K562 (cell line): ENCODE data around the gene RTBDN. TPM values are rescaled to one million over a fixed set of nuclear protein-coding genes. Genes with fewer than 3 reads are reported as not detected.

Source experiments
- ATAC-seq: fragments of 200-7000 bp; cut with Tn5 transposase; 3 replicates; pipeline ENCODE4 v1.9.1; 2020; ENCODE audit warnings: moderate library complexity
- BruUV-seq: library from RNA; stranded (reverse); fragments of 400-500 nt; replicated peaks from 2 replicates; lab custom pipeline; 2021; lab: Mats Ljungman, UMichigan
- CTCF ChIA-PET: fragments of 300-600 bp; formaldehyde crosslinking; extraction: SDS; loops from one replicate; lab custom pipeline; 2021; ENCODE audit warnings: low intra/inter-chr PET ratio; lab: Yijun Ruan, JAX
- POLR2A ChIA-PET: fragments of 300-600, 350-650 bp; sonication (Branson Sonifier 250); formaldehyde crosslinking; extraction: SDS; loops from one replicate; lab custom pipeline; 2021; ENCODE audit warnings: antibody characterized with exemption, inconsistent platforms; lab: Yijun Ruan, JAX
- DNase-seq, 4 experiments: peaks; one replicate each; pipeline versions ENCODE4 v3.0.0 to v3.0.0-alpha.2; 2011 to 2018; ENCODE audit warnings: low spot score in 3 of 4, mixed read lengths in 3 of 4; ENCODE audit errors: extremely low read depth in 1 of 4
- FAIRE-seq: peaks from 2 replicates; lab custom pipeline; 2011; peaks lifted over from hg19 to GRCh38; lab: Jason Lieb, UNC
- H2AFZ ChIP-seq: 2 replicates; pipeline ENCODE4 v1.6.0; 2011; ENCODE audit warnings: low read depth, low read length, control low read depth, inconsistent platforms
- H3K27ac ChIP-seq: fragments of 200-600 bp; 3 replicates; pipeline ENCODE4 v1.8.0; 2011; ENCODE audit warnings: low read depth, mild to moderate bottlenecking, control low read depth, inconsistent platforms, low read length, moderate library complexity, mixed read lengths; ENCODE audit errors: extremely low read depth
- H3K27me3 ChIP-seq, 2 experiments: fragments of 300-600 bp in 1 of 2; 2 replicates in 1 of 2; 3 replicates in 1 of 2; pipeline versions ENCODE4 v1.6.0 to v1.8.0; 2011; ENCODE audit warnings: inconsistent platforms in 2 of 2, low read length in 2 of 2, mild to moderate bottlenecking in 1 of 2, mixed read lengths in 1 of 2, moderate library complexity in 1 of 2; ENCODE audit not compliant: control insufficient read depth in 2 of 2, insufficient read depth in 2 of 2
- H3K36me3 ChIP-seq: fragments of 300-600 bp; 3 replicates; pipeline ENCODE4 v1.8.0; 2011; ENCODE audit warnings: mild to moderate bottlenecking, low read length, inconsistent platforms; ENCODE audit not compliant: control insufficient read depth, insufficient read depth
- H3K4me1 ChIP-seq, 2 experiments: fragments of 200-600 bp in 1 of 2; replicated peaks in 1 of 2; 2 replicates in 1 of 2; 3 replicates in 1 of 2; pipeline versions ENCODE4 v1.5.1 to v1.8.0; 2011; ENCODE audit warnings: inconsistent platforms in 2 of 2, low read length in 2 of 2, mild to moderate bottlenecking in 1 of 2, mixed read lengths in 1 of 2, moderate library complexity in 1 of 2; ENCODE audit not compliant: control insufficient read depth in 2 of 2, insufficient read depth in 2 of 2
- H3K4me2 ChIP-seq: 2 replicates; pipeline ENCODE4 v1.6.1; 2011; ENCODE audit warnings: low read length, control low read depth, inconsistent platforms, mixed read lengths; ENCODE audit not compliant: insufficient read depth
- H3K4me3 ChIP-seq: fragments of 200-600 bp; sonication (generic), shearing (Covaris generic); 2 replicates; pipeline ENCODE4 v1.5.1; 2016; ENCODE audit warnings: control low read depth, inconsistent platforms
- H3K79me2 ChIP-seq: fragments of 200-600 bp; 3 replicates; pipeline ENCODE4 v1.8.0; 2011; ENCODE audit warnings: low read length, inconsistent platforms; ENCODE audit not compliant: control insufficient read depth, insufficient read depth
- H3K9ac ChIP-seq, 2 experiments: 2 replicates each; pipeline versions ENCODE4 v1.6.0 to v1.6.1; 2011; ENCODE audit warnings: low read depth in 2 of 2, low read length in 2 of 2, control low read depth in 1 of 2, inconsistent platforms in 1 of 2, mild to moderate bottlenecking in 1 of 2, mixed read lengths in 1 of 2; ENCODE audit not compliant: insufficient read depth in 1 of 2
- H3K9me1 ChIP-seq: one replicate; pipeline ENCODE4 v1.6.0; 2011; ENCODE audit warnings: inconsistent platforms, mild to moderate bottlenecking, low read length, moderate library complexity; ENCODE audit not compliant: control insufficient read depth, insufficient read depth
- H3K9me3 ChIP-seq: replicated peaks from 2 replicates; pipeline ENCODE4 v1.5.1; 2011; ENCODE audit warnings: low read depth, low read length, inconsistent platforms; ENCODE audit not compliant: control insufficient read depth, insufficient read depth
- H4K20me1 ChIP-seq: replicated peaks from 2 replicates; pipeline ENCODE4 v1.6.1; 2011; ENCODE audit warnings: low read length, inconsistent platforms, mixed read lengths; ENCODE audit not compliant: control insufficient read depth, insufficient read depth
- CHD4 ChIP-seq: fragments of 200-600 bp; sonication (generic); IDR thresholded peaks from 3 replicates; pipeline ENCODE4 v1.6.1; 2012; ENCODE audit warnings: low read depth, mild to moderate bottlenecking, mixed read lengths, low read length, inconsistent platforms; ENCODE audit not compliant: insufficient read depth, insufficient replicate concordance, poor library complexity, severe bottlenecking
- DNMT1 ChIP-seq: fragments of 450-650 bp; IDR thresholded peaks from 2 replicates; pipeline ENCODE4 v1.6.1; 2016; ENCODE audit warnings: antibody characterized with exemption, mild to moderate bottlenecking
- RBBP5 ChIP-seq: fragments of 200-600 bp; sonication (generic); IDR thresholded peaks from 2 replicates; pipeline ENCODE4 v1.6.1; 2012; ENCODE audit warnings: borderline replicate concordance, mild to moderate bottlenecking, low read length, control low read depth, inconsistent platforms; ENCODE audit not compliant: insufficient read depth, poor library complexity, severe bottlenecking
- SRSF9 ChIP-seq: fragments of 200-400 bp; formaldehyde crosslinking; IDR thresholded peaks from 2 replicates; pipeline ENCODE4 v1.6.1; 2017; ENCODE audit warnings: low read depth, low read length, borderline replicate concordance
- TCF7L2 ChIP-seq: fragments of 150-350 bp; IDR thresholded peaks from 2 replicates; pipeline ENCODE4 v1.6.1; 2016; ENCODE audit warnings: low read depth, mild to moderate bottlenecking, low read length, moderate library complexity
- ZNF121 ChIP-seq: sonication (generic); formaldehyde crosslinking; conservative IDR thresholded peaks from 2 replicates; pipeline ENCODE4 v1.8.0; 2022; ENCODE audit warnings: missing genetic modification reagents
- WGBS: fragments of 100-300 bp; shearing (Covaris generic); methylation state at CpG from one replicate; pipeline ENCODE4 v1.1.6; 2016; ENCODE audit warnings: low coverage, mixed read lengths; ENCODE audit not compliant: insufficient coverage; ENCODE audit errors: missing lambda C conversion rate; 5-methylcytosine and 5-hydroxymethylcytosine counted together
- in situ Hi-C: fragments of 300-500 bp; cut with MboI; formaldehyde crosslinking; loops from 4 replicates; pipeline ENCODE4 v1.15.0; 2018; ENCODE audit warnings: inconsistent platforms, mixed read lengths
- intact Hi-C: fragments of 100-400 bp; cut with micrococcal nuclease; formaldehyde crosslinking; loops from 2 replicates; pipeline ENCODE4 v1.14.2; 2022
- polyA plus RNA-seq, 8 experiments: library from polyadenylated mRNA; depleted of rRNA in 4 of 8; stranded (reverse) in 5 of 8; unstranded in 3 of 8; fragments of >200 nt; fragmentation: Nextera tagmentation in 2 of 8; fragmentation: Illumina TruSeq in 1 of 8; extraction: Ambion mirVana in 2 of 8; extraction: Trizol in 1 of 8; gene quantifications; 2 replicates each; pipeline versions ENCODE4 v1.2.1 to v1.2.3, GENCODE V29; 2011 to 2014; ENCODE audit warnings: inconsistent platforms in 1 of 8, missing spikeins in 1 of 8
- total RNA-seq, 7 experiments: library from RNA; depleted of rRNA in 6 of 7; stranded (reverse); fragments of >200 nt in 6 of 7; fragmentation: Illumina TruSeq in 2 of 7; extraction: Trizol in 2 of 7; gene quantifications; 2 replicates each; pipeline versions ENCODE4 v1.2.1 to v1.2.3, GENCODE V29; 2011 to 2021; ENCODE audit warnings: low replicate concordance in 1 of 7
- TF ChIP-seq, protein P1 (sequence below): sonication (generic); formaldehyde crosslinking; IDR thresholded peaks from 2 replicates; pipeline ENCODE4 v1.8.0; 2022; ENCODE audit warnings: mild to moderate bottlenecking, missing genetic modification reagents, borderline replicate concordance

The RTBDN gene
- total and polyA plus RNA-seq, 9 of the 15 experiments (the other 6 are each of a cell fraction or from before 2014, with no cell fraction given): 0.20 to 2.3 (median 0.72) TPM; not detected in 1

DNA sequence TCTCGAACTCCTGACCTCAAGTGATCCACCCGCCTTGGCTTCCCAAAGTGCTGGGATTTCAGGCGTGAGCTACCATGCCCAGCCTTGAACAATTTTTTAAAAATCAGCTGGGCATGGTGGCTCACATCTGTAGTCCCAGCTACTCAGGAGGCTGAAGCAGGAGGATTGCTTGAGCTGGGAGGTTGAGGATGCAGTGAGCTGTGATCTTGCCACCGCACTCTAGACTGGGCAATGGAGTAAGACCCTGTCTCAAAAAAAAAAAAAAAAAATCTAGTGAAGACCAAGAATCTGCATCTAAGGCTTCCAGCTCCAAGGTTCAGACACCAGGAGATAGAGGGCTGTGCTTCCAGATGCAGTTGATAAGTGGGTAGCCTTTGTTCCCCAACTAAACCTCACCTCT is 29.8 kb upstream of the RTBDN start:
- Histone ChIP-seq H3K9me1 (no peaks in the 10 kb centered on the region), H2AFZ (no peak overlapping the region), H3K9ac (no peak overlapping the region), H3K4me1 (peaks cover 8 to 35% of the 10 kb centered on the region in 2 experiments; a peak in 4 of 5 replicates), H3K36me3 (no peaks in the 10 kb centered on the region), H3K4me2 (no peak overlapping the region), H3K9me3 (no peaks in the 10 kb centered on the region), H3K79me2 (no peaks in the 10 kb centered on the region), H4K20me1 (no peaks in the 10 kb centered on the region; the same call in 1 of the 2 replicates), H3K27me3 (no peaks in the 10 kb centered on the region), H3K4me3 (no peak overlapping the region), H3K27ac (no peak overlapping the region)
- in situ Hi-C loops (no loop called here), intact Hi-C loops (no loop called here)
- 31% methylated on average over 4 of the region's 4 CpGs for WGBS
- no peak for FAIRE-seq
- no peak for DNase-seq
- no TSS peak for BruUV-seq
- POLR2A ChIA-PET: interaction anchor here (1.4 to 1.8 kb wide), 3 partner anchors 13 to 17 kb away, joined by 3 to 6 read pairs (median 4); partner anchors contain the start of gene DNASE2
- CTCF ChIA-PET: no interaction called here
- TF ChIP-seq CHD4 (no peak), ZNF121 (CRISPR knock-in tag) (peak; percentile 69)
- no peak for ATAC-seq

DNA sequence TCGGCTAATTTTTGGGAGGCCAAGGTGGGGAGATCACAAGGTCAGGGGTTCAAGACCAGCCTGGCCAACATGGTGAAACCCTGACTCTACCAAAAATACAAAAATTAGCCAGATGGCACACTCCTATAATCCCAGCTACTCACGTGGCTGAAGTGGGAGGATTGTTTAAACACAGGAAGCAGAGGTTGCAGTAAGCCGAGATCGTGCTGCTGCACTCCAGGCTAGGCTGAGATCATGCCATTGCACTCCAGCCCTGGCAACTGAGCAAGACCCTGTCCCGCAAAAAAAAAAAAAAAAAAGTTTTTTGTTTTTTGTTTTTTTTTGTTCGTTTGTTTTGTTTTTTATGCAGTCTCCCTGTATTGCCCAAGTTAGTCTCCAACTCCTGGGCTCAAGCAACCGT is 25.2 kb upstream of the RTBDN start:
- Histone ChIP-seq H3K9me3 (no peaks in the 10 kb centered on the region), H3K4me3 (no peak overlapping the region)
- TF ChIP-seq RBBP5 (no peak), TCF7L2 (no peak), SRSF9 (no peak), DNMT1 (no peak)
- TF ChIP-seq, protein P1, sequence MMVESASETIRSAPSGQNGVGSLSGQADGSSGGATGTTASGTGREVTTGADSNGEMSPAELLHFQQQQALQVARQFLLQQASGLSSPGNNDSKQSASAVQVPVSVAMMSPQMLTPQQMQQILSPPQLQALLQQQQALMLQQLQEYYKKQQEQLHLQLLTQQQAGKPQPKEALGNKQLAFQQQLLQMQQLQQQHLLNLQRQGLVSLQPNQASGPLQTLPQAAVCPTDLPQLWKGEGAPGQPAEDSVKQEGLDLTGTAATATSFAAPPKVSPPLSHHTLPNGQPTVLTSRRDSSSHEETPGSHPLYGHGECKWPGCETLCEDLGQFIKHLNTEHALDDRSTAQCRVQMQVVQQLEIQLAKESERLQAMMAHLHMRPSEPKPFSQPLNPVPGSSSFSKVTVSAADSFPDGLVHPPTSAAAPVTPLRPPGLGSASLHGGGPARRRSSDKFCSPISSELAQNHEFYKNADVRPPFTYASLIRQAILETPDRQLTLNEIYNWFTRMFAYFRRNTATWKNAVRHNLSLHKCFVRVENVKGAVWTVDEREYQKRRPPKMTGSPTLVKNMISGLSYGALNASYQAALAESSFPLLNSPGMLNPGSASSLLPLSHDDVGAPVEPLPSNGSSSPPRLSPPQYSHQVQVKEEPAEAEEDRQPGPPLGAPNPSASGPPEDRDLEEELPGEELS: no peak
- TF ChIP-seq, all 486 proteins: peak for 0
- no peak overlapping the region for H3K9ac ChIP-seq
- DNase-seq (no peak), FAIRE-seq (no peak), ATAC-seq (no peak)
- H3K27ac ChIP-seq: no peak overlapping the region
- no TSS peak for BruUV-seq
- ChIA-PET CTCF (no interaction called here), POLR2A (no interaction called here)
- H3K36me3 ChIP-seq: peaks cover 14% of the 10 kb centered on the region; the same call in 2 of the 3 replicates
- in situ Hi-C loops: no loop called here
- H2AFZ ChIP-seq: no peak overlapping the region
- no peak overlapping the region for H3K4me2 ChIP-seq
- peaks cover 0 to 5% of the 10 kb centered on the region in 2 experiments; a peak in 1 of 5 replicates for H3K4me1 ChIP-seq
- WGBS: 56% methylated on average over 7 of the region's 7 CpGs
- intact Hi-C loops: no loop called here
- no peaks in the 10 kb centered on the region for H3K9me1 ChIP-seq
- H3K79me2 ChIP-seq: no peaks in the 10 kb centered on the region
- no peaks in the 10 kb centered on the region; the same call in 1 of the 2 replicates for H4K20me1 ChIP-seq
- no peaks in the 10 kb centered on the region for H3K27me3 ChIP-seq
